ENCODE results near the gene AQP12A.

The AQP12A gene

GRCh38 chr2:240722376-240722775, 30.7 kb downstream of the AQP12A start:
- DNase-seq (ENCODE audit: low spot score in 2 of 2): no peak
- Histone ChIP-seq H3K9me3 (no peaks in the 10 kb centered on the region), H3K36me3 (replicated peaks) (peaks cover 94% of the 10 kb centered on the region), H3K4me1 (no peaks in the 10 kb centered on the region), H3K27me3 (ENCODE audit: low read depth) (no peaks in the 10 kb centered on the region), H3K4me3 (no peak overlapping the region)
- in situ Hi-C loops (cut with MboI; ENCODE audit: low sequenced_read_pairs): no loop called here

DNA sequence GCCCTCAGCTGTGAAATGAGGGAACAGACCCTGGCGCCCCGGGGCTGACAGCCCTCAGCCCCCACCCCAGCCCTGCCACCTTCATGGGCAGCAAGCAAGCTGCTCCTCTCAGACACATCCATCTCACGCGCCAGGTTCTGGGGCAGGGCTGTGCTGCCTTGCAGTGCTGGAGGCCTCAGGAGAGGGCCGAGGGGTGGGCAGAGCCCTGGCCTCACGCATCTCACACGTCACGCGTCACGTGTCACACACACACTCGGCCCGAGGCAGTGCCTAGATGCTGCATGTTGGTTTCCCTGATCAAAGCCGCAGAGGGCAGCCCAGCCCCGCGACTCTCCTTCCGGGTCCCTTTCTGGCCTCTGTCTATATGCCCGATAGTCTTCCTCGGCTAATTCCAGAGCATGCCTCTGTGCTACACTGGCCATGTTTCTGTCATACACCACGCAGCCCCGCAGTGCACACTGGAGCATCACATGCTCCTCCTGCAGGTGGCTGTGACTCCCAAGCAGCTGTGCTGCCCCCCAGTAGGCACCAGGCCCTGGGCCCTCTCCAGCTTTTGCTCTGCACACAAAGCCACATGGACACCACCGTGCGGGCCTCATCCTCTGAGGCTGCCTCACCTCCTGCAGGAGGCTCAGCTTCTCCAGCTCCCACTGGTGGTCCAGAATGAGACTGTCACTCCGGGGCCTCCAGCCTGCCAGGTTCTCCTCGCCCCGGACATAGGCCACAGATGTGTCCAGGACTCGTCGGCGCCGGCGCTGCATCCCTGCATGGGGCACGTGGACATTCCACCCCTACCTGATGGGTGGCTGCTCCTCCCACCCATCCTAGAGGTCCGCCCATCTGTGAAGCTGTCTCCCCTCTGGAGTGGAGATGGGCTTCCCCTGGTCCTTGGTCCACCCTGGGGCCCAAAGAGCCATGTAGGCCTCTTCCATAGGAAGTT, 31.4 kb downstream of the AQP12A start:
- Histone ChIP-seq H3K4me1 (no peaks in the 10 kb centered on the region), H3K9me3 (no peaks in the 10 kb centered on the region), H3K36me3 (replicated peaks) (peaks cover 90% of the 10 kb centered on the region), H3K27me3 (ENCODE audit: low read depth) (no peaks in the 10 kb centered on the region), H3K4me3 (no peak overlapping the region)
- DNase-seq (ENCODE audit: low spot score in 2 of 2): no peak
- in situ Hi-C loops (cut with MboI; ENCODE audit: low sequenced_read_pairs): no loop called here

GRCh38 chr2:240723851-240724250, 32.2 kb downstream of the AQP12A start:
- Histone ChIP-seq H3K4me3 (no peak overlapping the region), H3K36me3 (replicated peaks) (peaks cover 89% of the 10 kb centered on the region), H3K4me1 (no peaks in the 10 kb centered on the region), H3K27me3 (ENCODE audit: low read depth) (no peaks in the 10 kb centered on the region), H3K9me3 (no peaks in the 10 kb centered on the region)
- in situ Hi-C loops (cut with MboI; ENCODE audit: low sequenced_read_pairs): no loop called here
- no peak for DNase-seq (ENCODE audit: low spot score in 2 of 2)

GRCh38 chr2:240724431-240724830, 32.8 kb downstream of the AQP12A start:
- Histone ChIP-seq H3K27me3 (ENCODE audit: low read depth) (no peaks in the 10 kb centered on the region), H3K4me3 (no peak overlapping the region), H3K4me1 (no peaks in the 10 kb centered on the region), H3K36me3 (replicated peaks) (peaks cover 83% of the 10 kb centered on the region), H3K9me3 (no peaks in the 10 kb centered on the region)
- DNase-seq (ENCODE audit: low spot score in 2 of 2): no peak
- in situ Hi-C loops (cut with MboI; ENCODE audit: low sequenced_read_pairs): no loop called here

- in situ Hi-C loops (cut with MboI; ENCODE audit: low sequenced_read_pairs): no loop called here
- Histone ChIP-seq H3K4me1 (no peaks in the 10 kb centered on the region), H3K27me3 (ENCODE audit: low read depth) (no peaks in the 10 kb centered on the region), H3K9me3 (no peaks in the 10 kb centered on the region), H3K4me3 (no peak overlapping the region), H3K36me3 (replicated peaks) (peaks cover 82% of the 10 kb centered on the region)
- DNase-seq (ENCODE audit: low spot score in 2 of 2): no peak
Measured at GRCh38 chr2:240725266-240725665, 33.6 kb downstream of the AQP12A start.

DNA sequence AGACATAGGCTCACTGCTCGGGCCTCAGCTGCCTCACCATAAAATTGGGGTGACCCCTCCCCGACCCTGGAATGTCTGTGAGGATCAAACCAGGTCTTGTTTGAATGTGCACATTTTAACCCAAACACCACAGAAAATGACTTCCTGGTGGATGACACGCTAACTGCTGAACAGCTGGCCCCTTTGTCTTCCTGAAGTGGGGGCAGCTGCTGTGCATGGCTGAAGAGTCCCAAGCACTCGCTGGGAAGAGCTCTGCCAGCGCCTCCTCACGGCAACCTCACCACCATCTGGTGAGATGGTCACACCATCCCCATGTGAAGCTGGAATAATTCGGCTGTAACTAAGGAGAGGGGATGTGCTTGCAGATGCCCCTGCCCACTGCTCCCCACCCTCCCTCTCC, 34.0 kb downstream of the AQP12A start:
- Histone ChIP-seq H3K27me3 (ENCODE audit: low read depth) (no peaks in the 10 kb centered on the region), H3K36me3 (replicated peaks) (peaks cover 78% of the 10 kb centered on the region), H3K4me3 (no peak overlapping the region), H3K4me1 (no peaks in the 10 kb centered on the region), H3K9me3 (no peaks in the 10 kb centered on the region)
- in situ Hi-C loops (cut with MboI; ENCODE audit: low sequenced_read_pairs): no loop called here
- no peak for DNase-seq (ENCODE audit: low spot score in 2 of 2)

- H3K27me3 ChIP-seq (ENCODE audit: low read depth): no peaks in the 10 kb centered on the region
- no peaks in the 10 kb centered on the region for H3K4me1 ChIP-seq
- no peak overlapping the region for H3K4me3 ChIP-seq
- H3K9me3 ChIP-seq: no peaks in the 10 kb centered on the region
- DNase-seq (ENCODE audit: low spot score in 2 of 2): no peak
- in situ Hi-C loops (cut with MboI; ENCODE audit: low sequenced_read_pairs): no loop called here
- H3K36me3 ChIP-seq (replicated peaks): peaks cover 69% of the 10 kb centered on the region
Measured at GRCh38 chr2:240726876-240727275, 35.2 kb downstream of the AQP12A start.

GRCh38 chr2:240727439-240727838, 35.8 kb downstream of the AQP12A start:
- no peaks in the 10 kb centered on the region for H3K4me1 ChIP-seq
- in situ Hi-C loops (cut with MboI; ENCODE audit: low sequenced_read_pairs): no loop called here
- no peaks in the 10 kb centered on the region for H3K27me3 ChIP-seq (ENCODE audit: low read depth)
- peaks cover 63% of the 10 kb centered on the region for H3K36me3 ChIP-seq (replicated peaks)
- H3K9me3 ChIP-seq: no peaks in the 10 kb centered on the region
- H3K4me3 ChIP-seq: no peak overlapping the region
- no peak for DNase-seq (ENCODE audit: low spot score in 2 of 2)

DNA sequence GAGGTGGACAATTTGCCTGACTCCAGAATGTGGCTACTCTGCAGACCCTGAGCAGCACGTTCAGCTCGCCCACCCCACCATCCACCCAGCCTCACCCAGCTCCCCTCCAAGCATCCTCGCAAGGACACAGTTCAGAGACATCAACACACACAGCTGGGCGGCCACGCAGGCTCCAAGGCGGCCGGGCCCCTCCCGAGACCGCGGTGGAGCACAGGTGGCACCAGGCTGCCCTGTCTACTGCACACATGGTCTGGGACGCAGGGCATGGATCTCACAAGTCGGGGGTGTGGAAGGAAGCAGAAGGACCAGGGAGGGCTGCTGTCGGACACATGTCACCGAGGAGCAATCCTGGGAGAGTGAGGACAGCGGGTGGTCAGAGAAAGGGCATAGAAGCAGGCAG, 36.2 kb downstream of the AQP12A start:
- in situ Hi-C loops (cut with MboI; ENCODE audit: low sequenced_read_pairs): no loop called here
- Histone ChIP-seq H3K4me3 (no peak overlapping the region), H3K9me3 (no peaks in the 10 kb centered on the region), H3K27me3 (ENCODE audit: low read depth) (no peaks in the 10 kb centered on the region), H3K4me1 (no peaks in the 10 kb centered on the region), H3K36me3 (replicated peaks) (peaks cover 59% of the 10 kb centered on the region)
- no peak for DNase-seq (ENCODE audit: low spot score in 2 of 2)

DNA sequence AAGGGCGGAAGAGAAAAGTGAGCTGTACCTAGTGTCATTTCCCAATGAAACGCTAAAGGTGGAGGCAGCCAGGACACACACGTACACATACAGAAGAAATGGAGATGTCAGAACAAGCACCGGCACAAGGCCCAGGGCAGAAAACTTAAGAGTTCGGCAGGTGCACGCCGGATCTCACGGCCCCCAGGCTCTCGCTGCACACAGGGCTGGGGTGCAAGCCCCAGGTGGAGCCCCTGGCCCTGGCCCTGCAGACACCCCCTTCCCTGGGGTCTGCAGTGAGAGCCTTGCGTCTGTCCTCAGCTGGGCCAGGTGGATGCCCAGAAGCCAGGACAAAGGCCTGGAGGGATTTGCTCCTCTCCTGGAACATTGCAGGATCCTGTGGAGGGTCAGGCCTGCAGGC, 36.7 kb downstream of the AQP12A start:
- no peak overlapping the region for H3K4me3 ChIP-seq
- in situ Hi-C loops (cut with MboI; ENCODE audit: low sequenced_read_pairs): no loop called here
- peaks cover 58% of the 10 kb centered on the region for H3K36me3 ChIP-seq (replicated peaks)
- H3K4me1 ChIP-seq: no peaks in the 10 kb centered on the region
- DNase-seq (ENCODE audit: low spot score in 2 of 2): no peak
- H3K27me3 ChIP-seq (ENCODE audit: low read depth): no peaks in the 10 kb centered on the region
- H3K9me3 ChIP-seq: no peaks in the 10 kb centered on the region

DNA sequence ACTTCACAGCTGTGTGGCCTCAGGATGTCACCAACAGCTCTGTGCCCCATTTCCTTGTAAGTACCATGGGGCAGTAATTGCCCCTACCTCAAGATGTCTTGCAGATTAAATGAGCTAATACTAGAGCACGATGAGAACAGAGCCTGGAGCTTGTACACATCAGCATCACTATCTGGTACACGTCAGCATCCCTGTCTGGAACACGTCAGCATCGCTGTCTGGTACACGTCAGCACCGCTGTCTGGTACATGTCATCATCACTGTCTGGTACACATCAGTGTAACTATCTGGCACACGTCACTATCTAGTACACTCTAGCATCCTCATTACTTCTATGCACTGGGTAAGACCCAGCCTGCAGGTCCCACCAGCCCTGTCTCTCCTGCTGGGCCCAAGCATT, 37.2 kb downstream of the AQP12A start:
- no peaks in the 10 kb centered on the region for H3K27me3 ChIP-seq (ENCODE audit: low read depth)
- no peak for DNase-seq (ENCODE audit: low spot score in 2 of 2)
- no peaks in the 10 kb centered on the region for H3K4me1 ChIP-seq
- H3K9me3 ChIP-seq: no peaks in the 10 kb centered on the region
- in situ Hi-C loops (cut with MboI; ENCODE audit: low sequenced_read_pairs): no loop called here
- no peak overlapping the region for H3K4me3 ChIP-seq
- peaks cover 58% of the 10 kb centered on the region for H3K36me3 ChIP-seq (replicated peaks)

DNA sequence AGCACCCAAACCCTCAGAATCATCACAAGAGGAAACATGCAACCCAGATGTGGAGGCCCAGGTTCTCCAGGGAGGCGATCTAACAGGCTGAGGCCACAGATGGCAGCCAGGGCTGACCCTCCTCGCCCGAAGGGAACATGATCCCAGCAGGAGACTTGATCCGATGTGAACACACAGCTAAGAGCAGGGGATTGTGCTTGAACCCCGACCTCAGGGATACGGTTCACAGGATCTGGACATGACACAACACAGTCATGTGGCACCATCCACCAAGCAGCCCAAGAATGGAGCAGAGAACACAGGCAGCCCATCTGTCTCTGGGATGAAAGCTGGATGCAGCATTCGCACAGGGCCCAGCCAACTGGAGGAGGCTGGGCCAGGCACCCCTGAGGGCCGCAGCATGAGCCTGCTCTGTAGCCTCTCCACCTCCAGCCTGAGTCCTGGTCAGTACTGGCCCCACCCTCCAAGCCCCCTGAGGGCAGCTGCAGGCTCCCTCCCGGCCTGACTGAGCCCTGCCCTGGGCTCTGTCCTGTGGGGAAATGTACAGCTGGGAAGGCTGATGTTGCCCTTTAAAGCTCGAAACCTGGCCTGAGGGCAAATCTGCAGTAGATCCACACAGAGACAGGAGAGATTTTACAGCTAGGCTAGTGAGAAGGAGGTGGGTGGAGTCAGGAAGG, 39.0 kb downstream of the AQP12A start:
- H3K9me3 ChIP-seq: no peaks in the 10 kb centered on the region
- in situ Hi-C loops (cut with MboI; ENCODE audit: low sequenced_read_pairs): no loop called here
- H3K4me3 ChIP-seq: no peak overlapping the region
- H3K36me3 ChIP-seq (replicated peaks): peaks cover 55% of the 10 kb centered on the region
- DNase-seq (ENCODE audit: low spot score in 2 of 2): no peak
- H3K4me1 ChIP-seq: no peaks in the 10 kb centered on the region
- H3K27me3 ChIP-seq (ENCODE audit: low read depth): no peaks in the 10 kb centered on the region

- in situ Hi-C loops (cut with MboI; ENCODE audit: low sequenced_read_pairs): no loop called here
- H3K9me3 ChIP-seq: no peaks in the 10 kb centered on the region
- peaks cover 51% of the 10 kb centered on the region for H3K36me3 ChIP-seq (replicated peaks)
- no peaks in the 10 kb centered on the region for H3K4me1 ChIP-seq
- no peaks in the 10 kb centered on the region for H3K27me3 ChIP-seq (ENCODE audit: low read depth)
- no peak for DNase-seq (ENCODE audit: low spot score in 2 of 2)
- H3K4me3 ChIP-seq: no peak overlapping the region
Measured at GRCh38 chr2:240731178-240731545, 39.5 kb downstream of the AQP12A start.

- H3K4me1 ChIP-seq: no peaks in the 10 kb centered on the region
- H3K4me3 ChIP-seq: no peak overlapping the region
- no peak for DNase-seq (ENCODE audit: low spot score in 2 of 2)
- H3K36me3 ChIP-seq (replicated peaks): peaks cover 51% of the 10 kb centered on the region
- no peaks in the 10 kb centered on the region for H3K9me3 ChIP-seq
- in situ Hi-C loops (cut with MboI; ENCODE audit: low sequenced_read_pairs): no loop called here
- H3K27me3 ChIP-seq (ENCODE audit: low read depth): no peaks in the 10 kb centered on the region
Measured at GRCh38 chr2:240732184-240732583, 40.5 kb downstream of the AQP12A start.
